Vagina (tissue), 2 donors: ENCODE data around the gene UBR4.

ENCODE experiments used
- CTCF ChIP-seq, 3 experiments: fragments of 450-650 bp in 2 of 3; fragments of 200-600 bp in 1 of 3; sonication (generic) in 1 of 3; IDR thresholded peaks; one replicate each; pipeline ENCODE4 v1.5.1; 2017 to 2019; ENCODE audit warnings: antibody characterized with exemption in 3 of 3, mild to moderate bottlenecking in 2 of 3, moderate library complexity in 2 of 3
- POLR2A ChIP-seq, 2 donors: fragments of 450-650 bp; IDR thresholded peaks; one replicate each; pipeline ENCODE4 v1.6.1; 2017; ENCODE audit warnings: antibody characterized with exemption in 2 of 2, mild to moderate bottlenecking in 2 of 2, moderate library complexity in 2 of 2
- POLR2AphosphoS5 ChIP-seq, 2 donors: sonication (generic); formaldehyde crosslinking; IDR thresholded peaks; one replicate each; pipeline ENCODE4 v1.9.0; 2017; ENCODE audit warnings: antibody characterized with exemption in 2 of 2, mild to moderate bottlenecking in 2 of 2, low read depth in 1 of 2; ENCODE audit not compliant: insufficient read depth in 1 of 2

DNA sequence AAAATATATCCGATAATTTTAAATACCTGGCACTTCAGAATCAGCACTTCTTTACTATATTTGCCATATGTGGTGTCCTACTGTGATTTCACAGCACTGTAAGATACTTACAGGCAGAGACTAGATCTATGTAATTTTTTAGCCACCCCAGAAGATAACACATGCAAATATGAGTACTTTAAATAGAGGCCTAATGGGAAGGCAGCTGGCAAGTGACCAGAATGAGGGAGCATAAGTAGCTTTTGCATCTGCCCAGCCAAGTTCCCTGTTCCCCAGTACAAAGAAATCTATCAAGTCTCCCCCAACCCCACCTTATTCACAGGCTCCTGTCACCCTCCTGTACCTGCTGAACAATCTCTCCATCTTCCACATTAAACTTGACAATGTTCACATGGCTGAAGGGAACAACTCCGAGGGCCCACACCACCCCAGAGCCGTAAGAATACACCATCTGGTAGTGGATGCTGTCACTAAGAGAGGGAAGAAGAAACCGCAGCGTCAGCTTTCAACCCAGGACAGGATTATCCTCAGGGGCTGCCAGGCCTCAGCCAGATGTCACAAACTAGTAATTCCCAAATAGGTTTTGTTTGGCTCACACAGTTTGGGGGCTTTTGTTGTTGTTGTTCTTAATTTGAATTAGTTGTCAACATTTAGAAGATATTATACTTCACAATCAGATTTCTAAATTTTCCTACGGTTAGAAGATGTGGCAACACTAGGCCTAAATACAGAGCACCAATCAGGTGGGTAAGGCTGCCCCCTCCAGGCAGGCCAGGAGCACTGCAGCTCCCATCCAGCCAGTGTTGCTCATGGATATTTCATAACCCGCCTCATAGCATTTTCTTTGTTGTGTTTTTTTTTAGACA lies 30.8 kb upstream of the UBR4 start:
- TF ChIP-seq POLR2A (IDR thresholded peaks at IDR 0.05) (no peak), CTCF (IDR thresholded peaks at IDR 0.05) (peak; percentile 71 to 91 (median 85)), POLR2AphosphoS5 (IDR thresholded peaks at IDR 0.05; ENCODE audit: insufficient read depth in 1 of 2, low read depth in 1 of 2) (no peak)
